IPS DF 6.9 (cell line): ENCODE measurements around the gene AGAP3.

Source experiments
- DNase-seq: peaks from one replicate; pipeline ENCODE4 v3.0.0-alpha.2; 2013; ENCODE audit warnings: low read depth, low spot score
- H3K27ac ChIP-seq: one replicate; pipeline ENCODE4 v1.5.1; 2013; ENCODE audit warnings: low read length, control low read depth
- H3K27me3 ChIP-seq: 2 replicates; pipeline ENCODE4 v1.6.1; 2013; ENCODE audit warnings: mild to moderate bottlenecking, low read length; ENCODE audit not compliant: control insufficient read depth, insufficient read depth
- H3K36me3 ChIP-seq: 2 replicates; pipeline ENCODE4 v1.6.1; 2013; ENCODE audit warnings: low read length; ENCODE audit not compliant: control insufficient read depth, insufficient read depth
- H3K4me1 ChIP-seq: 2 replicates; pipeline ENCODE4 v1.6.1; 2013; ENCODE audit warnings: low read length; ENCODE audit not compliant: control insufficient read depth, insufficient read depth
- H3K4me3 ChIP-seq: 2 replicates; pipeline ENCODE4 v1.5.1; 2013; ENCODE audit warnings: mild to moderate bottlenecking, low read length
- H3K9me3 ChIP-seq: 2 replicates; pipeline ENCODE4 v1.6.1; 2013; ENCODE audit warnings: low read length, inconsistent platforms; ENCODE audit not compliant: control insufficient read depth, insufficient read depth
- WGBS: extraction: QIAGEN DNeasy Blood & Tissue Kit; methylation state at CpG from one replicate; pipeline ENCODE4 v1.1.7; 2013; ENCODE audit warnings: mixed read lengths, missing lambda C conversion rate; ENCODE audit not compliant: insufficient read length, insufficient coverage; 5-methylcytosine and 5-hydroxymethylcytosine counted together

Gene AGAP3

DNA sequence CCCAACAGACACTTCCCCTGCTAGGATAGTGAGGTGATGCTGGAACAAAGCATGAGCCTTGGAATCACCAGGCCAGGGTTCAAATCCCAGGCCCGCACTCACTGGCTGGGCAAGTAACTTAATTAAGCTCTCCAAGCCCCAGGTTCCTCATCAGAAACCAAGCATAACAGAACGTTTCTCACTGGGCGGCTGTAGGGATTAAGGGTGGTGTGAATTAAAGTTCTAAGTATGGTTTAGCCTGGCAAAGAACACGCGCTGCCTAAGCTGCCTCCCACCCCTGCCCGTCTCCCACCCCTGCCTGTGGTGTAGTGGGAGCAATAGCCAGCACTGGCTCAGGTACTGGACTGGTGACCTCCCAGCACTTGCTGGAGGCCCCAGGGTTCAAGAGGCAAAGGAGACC lies 21.3 kb upstream of the AGAP3 start:
- Histone ChIP-seq H3K36me3 (peaks cover 22% of the 10 kb centered on the region), H3K27ac (no peak overlapping the region), H3K4me1 (peaks cover 18% of the 10 kb centered on the region), H3K27me3 (no peaks in the 10 kb centered on the region), H3K9me3 (no peaks in the 10 kb centered on the region), H3K4me3 (no peak overlapping the region)
- WGBS, result no CpG with 5 or more reads among the region's 6 CpGs
- DNase-seq, result no peak

- peaks cover 17% of the 10 kb centered on the region for H3K4me1 ChIP-seq
- DNase-seq, result no peak
- no peaks in the 10 kb centered on the region for H3K27me3 ChIP-seq
- no peaks in the 10 kb centered on the region for H3K9me3 ChIP-seq
- H3K4me3 ChIP-seq, result no peak overlapping the region
- WGBS, result no CpG with 5 or more reads among the region's 14 CpGs
- H3K27ac ChIP-seq, result no peak overlapping the region
- H3K36me3 ChIP-seq, result peaks cover 28% of the 10 kb centered on the region
Observed at GRCh38 chr7:151065516-151065915, 20.8 kb upstream of the AGAP3 start.

GRCh38 chr7:151066273-151066974 lies 19.9 kb upstream of the AGAP3 start:
- no peak for DNase-seq
- Histone ChIP-seq H3K36me3 (peaks cover 36% of the 10 kb centered on the region), H3K4me1 (peaks cover 8% of the 10 kb centered on the region; the same call in 1 of the 2 replicates), H3K27ac (no peak overlapping the region), H3K9me3 (no peaks in the 10 kb centered on the region), H3K4me3 (no peak overlapping the region), H3K27me3 (no peaks in the 10 kb centered on the region)
- no CpG with 5 or more reads among the region's 39 CpGs for WGBS

DNA sequence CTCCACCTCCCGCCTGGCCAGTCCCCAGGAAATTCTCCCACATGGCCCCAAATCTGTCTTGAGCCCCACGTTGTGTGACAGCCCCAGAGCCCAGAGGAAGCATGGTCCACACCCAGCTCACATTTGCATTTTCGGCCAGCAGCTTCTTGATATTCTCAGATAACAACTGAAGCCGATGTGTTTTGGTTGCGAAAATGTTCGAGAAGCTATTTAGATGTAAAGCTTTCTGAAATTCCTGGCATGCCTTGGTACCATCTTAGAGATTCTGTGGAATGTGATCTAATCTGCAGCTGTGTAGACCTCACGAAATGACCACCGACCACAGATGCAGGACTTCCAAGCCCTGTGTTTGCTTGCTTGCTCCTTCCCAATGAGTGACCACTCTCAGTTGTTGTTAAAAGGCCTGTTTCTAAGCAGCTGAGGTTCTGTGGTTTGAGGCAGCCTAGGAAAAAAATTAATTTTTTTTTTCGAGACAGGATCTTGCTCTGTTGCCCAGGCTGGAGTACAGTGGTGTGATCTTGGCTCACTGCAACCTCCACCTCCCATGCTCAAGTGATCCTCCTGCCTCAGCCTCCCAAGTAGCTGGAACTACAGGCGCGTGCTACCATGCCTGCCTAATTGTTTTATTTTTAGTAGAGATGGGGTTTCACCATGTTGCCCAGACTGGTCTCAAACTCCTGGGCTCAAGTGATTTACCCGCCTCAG lies 18.1 kb upstream of the AGAP3 start:
- WGBS, result no CpG with 5 or more reads among the region's 12 CpGs
- Histone ChIP-seq H3K27me3 (no peaks in the 10 kb centered on the region), H3K27ac (no peak overlapping the region), H3K36me3 (peaks cover 41% of the 10 kb centered on the region), H3K4me3 (no peak overlapping the region), H3K4me1 (0 out of 2 replicates have a peak, but pooled peaks cover 5% of the 10 kb centered on the region), H3K9me3 (no peaks in the 10 kb centered on the region)
- DNase-seq, result no peak

- WGBS, result no CpG with 5 or more reads among the region's 17 CpGs
- Histone ChIP-seq H3K27me3 (no peaks in the 10 kb centered on the region), H3K4me3 (no peak overlapping the region), H3K9me3 (no peaks in the 10 kb centered on the region), H3K27ac (no peak overlapping the region), H3K4me1 (0 out of 2 replicates have a peak, but pooled peaks cover 5% of the 10 kb centered on the region), H3K36me3 (peaks cover 47% of the 10 kb centered on the region)
- no peak for DNase-seq
Observed at GRCh38 chr7:151069841-151070573, 16.3 kb upstream of the AGAP3 start.

- no peak for DNase-seq
- H3K4me3 ChIP-seq, result no peak overlapping the region
- H3K27ac ChIP-seq, result no peak overlapping the region
- WGBS, result no CpG with 5 or more reads among the region's 15 CpGs
- 0 out of 2 replicates have a peak, but pooled peaks cover 5% of the 10 kb centered on the region for H3K4me1 ChIP-seq
- H3K27me3 ChIP-seq, result no peaks in the 10 kb centered on the region
- peaks cover 46% of the 10 kb centered on the region for H3K36me3 ChIP-seq
- H3K9me3 ChIP-seq, result no peaks in the 10 kb centered on the region
Observed at GRCh38 chr7:151070574-151070960, 15.7 kb upstream of the AGAP3 start.

GRCh38 chr7:151071032-151071866 lies 15.0 kb upstream of the AGAP3 start:
- no peak for DNase-seq
- Histone ChIP-seq H3K27me3 (no peaks in the 10 kb centered on the region), H3K9me3 (no peaks in the 10 kb centered on the region), H3K4me1 (0 out of 2 replicates have a peak, but pooled peaks cover 5% of the 10 kb centered on the region), H3K27ac (no peak overlapping the region), H3K36me3 (peaks cover 51% of the 10 kb centered on the region), H3K4me3 (no peak overlapping the region)
- WGBS, result no CpG with 5 or more reads among the region's 39 CpGs

DNA sequence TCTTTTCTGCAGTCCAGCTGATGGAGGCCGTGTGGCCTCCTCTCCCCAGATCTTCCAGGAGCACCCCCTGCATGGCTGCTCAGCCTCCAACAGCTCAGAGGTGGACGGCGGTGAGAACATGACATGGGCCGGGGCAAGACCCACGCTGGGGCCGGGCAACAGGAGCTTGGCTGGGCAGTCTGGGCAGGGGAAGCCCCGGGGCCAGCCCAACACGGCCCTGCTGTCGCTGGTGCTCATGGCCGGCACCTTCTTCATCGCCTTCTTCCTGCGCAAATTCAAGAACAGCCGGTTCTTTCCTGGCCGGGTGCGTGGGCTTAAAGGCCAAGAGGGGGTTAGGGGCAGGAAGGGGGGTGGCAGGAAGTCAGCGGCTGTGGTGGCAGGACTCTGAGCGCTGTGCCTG lies 12.3 kb upstream of the AGAP3 start:
- H3K36me3 ChIP-seq, result peaks cover 46% of the 10 kb centered on the region
- H3K27ac ChIP-seq, result no peak overlapping the region
- DNase-seq, result no peak
- no peaks in the 10 kb centered on the region for H3K9me3 ChIP-seq
- no peak overlapping the region for H3K4me3 ChIP-seq
- no peaks in the 10 kb centered on the region for H3K27me3 ChIP-seq
- WGBS, result no CpG with 5 or more reads among the region's 17 CpGs
- H3K4me1 ChIP-seq, result peaks cover 3% of the 10 kb centered on the region; the same call in 1 of the 2 replicates

DNA sequence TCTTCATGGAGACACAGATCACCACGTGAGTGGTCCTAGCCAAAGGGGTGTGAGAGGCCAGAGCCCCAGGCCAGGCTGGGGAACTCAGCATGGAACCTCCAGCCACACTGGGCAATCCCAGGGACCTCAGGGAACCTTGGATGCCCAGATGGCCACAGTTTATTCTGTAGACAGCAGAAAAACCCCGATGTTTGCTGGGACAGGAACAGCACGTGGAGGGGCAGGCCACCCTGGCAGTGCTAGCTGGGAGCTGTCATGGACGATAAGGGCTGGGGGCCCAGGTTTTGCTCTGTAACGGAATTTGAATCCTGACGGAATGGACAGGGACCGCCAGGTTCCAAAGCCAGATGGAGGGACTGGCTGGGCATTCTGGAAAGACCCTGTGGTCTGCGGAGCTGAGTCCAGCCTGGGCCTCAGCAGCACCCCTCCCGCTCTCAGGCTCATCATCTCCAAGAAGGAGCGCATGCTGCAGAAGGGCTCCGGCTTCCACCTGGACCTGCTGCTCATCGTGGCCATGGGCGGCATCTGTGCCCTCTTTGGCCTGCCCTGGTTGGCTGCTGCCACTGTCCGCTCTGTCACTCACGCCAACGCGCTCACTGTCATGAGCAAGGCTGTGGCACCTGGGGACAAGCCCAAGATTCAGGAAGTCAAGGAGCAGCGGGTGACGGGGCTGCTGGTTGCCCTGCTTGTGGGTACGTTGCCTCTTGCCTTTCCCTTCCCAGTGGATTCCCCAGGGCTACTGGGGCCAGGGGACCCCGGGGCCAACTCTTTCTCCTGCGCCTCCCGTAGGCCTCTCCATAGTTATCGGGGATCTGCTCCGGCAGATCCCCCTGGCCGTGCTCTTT lies 11.2 kb upstream of the AGAP3 start:
- H3K36me3 ChIP-seq, result peaks cover 39% of the 10 kb centered on the region
- H3K4me3 ChIP-seq, result no peak overlapping the region
- WGBS, result no CpG with 5 or more reads among the region's 26 CpGs
- no peak for DNase-seq
- peaks cover 3% of the 10 kb centered on the region; the same call in 1 of the 2 replicates for H3K4me1 ChIP-seq
- no peak overlapping the region for H3K27ac ChIP-seq
- no peaks in the 10 kb centered on the region for H3K9me3 ChIP-seq
- H3K27me3 ChIP-seq, result no peaks in the 10 kb centered on the region
